Measurements from ENCODE around the gene ACSBG1.

GRCh38 chr15:78154955-78155354, 79.4 kb downstream of the ACSBG1 start:
- TF ChIP-seq TAF1 (IDR thresholded peaks at IDR 0.05; ENCODE audit: borderline replicate concordance, insufficient read depth, low read length) (no peak), POLR2AphosphoS5 (IDR thresholded peaks at IDR 0.05; ENCODE audit: low read depth, low read length) (no peak), REST (IDR thresholded peaks at IDR 0.05; ENCODE audit: insufficient read depth in 1 of 2, low read depth in 2 of 2, low read length in 2 of 2) (no peak), SIN3A (IDR thresholded peaks at IDR 0.05; ENCODE audit: borderline replicate concordance, insufficient read depth, low read length) (no peak), FOXP2 (optimal IDR thresholded peaks at IDR 0.05; ENCODE audit: borderline replicate concordance, extremely low read depth, extremely low read length, insufficient read depth) (no peak)

Data from PFSK-1 (cell line).